GM18870 (cell line): Measurements from ENCODE around the gene CD22.
"Not testable (repeated sequence)": the region's sequence is repeated elsewhere in the genome, so short reads cannot be mapped to it uniquely, and the experiment has no call there.

Experiments
- ATAC-seq: cut with Tn5 transposase; IDR thresholded peaks from one replicate; pipeline ENCODE4 v1.9.1; 2021; ENCODE audit warnings: moderate library complexity; ENCODE audit not compliant: unreplicated experiment

Gene CD22

DNA sequence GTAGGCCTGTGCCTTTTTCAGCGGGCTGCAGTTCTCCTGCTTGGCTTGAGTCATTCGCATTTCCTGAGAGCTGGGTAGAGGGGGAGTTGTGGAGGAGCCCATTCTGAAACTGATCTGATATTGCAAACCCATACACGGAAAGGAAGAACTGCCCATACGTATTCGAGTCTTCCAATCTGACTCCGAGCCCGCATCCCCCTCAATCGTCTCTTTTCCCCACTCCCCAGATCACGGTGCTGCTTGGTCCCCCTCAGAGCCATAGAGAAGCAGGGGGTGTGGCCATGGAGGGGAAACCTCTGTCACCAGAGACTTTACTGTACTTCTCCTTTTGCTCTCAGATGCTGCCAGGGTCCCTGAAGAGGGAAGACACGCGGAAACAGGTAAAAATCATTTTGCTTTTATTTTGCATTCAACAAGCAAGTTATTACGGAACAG, at the start of gene CD22:
Gene CD22 (plus strand): TSS at position 337 of the 435 bp plus-strand sequence. CDS start 2,854 bp downstream, outside the sequence.
- ATAC-seq, result no peak

DNA sequence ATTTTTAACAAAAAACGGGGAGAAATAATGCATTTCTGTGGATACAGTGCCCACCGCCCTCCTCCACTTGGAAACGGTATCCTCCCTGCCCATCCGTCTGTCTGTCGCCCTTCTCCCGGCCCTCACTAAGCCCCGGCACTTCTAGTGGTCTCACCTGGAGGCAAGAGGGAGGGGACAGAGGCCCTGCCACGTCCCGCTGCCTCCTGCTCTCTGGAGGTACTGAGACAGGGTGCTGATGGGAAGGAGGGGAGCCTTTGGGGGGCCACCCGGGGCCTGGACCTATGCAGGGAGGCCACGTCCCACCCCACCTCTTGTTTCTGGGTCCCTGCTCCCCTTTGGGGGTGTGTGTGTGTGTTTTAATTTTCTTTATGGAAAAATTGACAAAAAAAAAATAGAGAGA, 49.6 kb upstream of the CD22 start:
- no peak for ATAC-seq

DNA sequence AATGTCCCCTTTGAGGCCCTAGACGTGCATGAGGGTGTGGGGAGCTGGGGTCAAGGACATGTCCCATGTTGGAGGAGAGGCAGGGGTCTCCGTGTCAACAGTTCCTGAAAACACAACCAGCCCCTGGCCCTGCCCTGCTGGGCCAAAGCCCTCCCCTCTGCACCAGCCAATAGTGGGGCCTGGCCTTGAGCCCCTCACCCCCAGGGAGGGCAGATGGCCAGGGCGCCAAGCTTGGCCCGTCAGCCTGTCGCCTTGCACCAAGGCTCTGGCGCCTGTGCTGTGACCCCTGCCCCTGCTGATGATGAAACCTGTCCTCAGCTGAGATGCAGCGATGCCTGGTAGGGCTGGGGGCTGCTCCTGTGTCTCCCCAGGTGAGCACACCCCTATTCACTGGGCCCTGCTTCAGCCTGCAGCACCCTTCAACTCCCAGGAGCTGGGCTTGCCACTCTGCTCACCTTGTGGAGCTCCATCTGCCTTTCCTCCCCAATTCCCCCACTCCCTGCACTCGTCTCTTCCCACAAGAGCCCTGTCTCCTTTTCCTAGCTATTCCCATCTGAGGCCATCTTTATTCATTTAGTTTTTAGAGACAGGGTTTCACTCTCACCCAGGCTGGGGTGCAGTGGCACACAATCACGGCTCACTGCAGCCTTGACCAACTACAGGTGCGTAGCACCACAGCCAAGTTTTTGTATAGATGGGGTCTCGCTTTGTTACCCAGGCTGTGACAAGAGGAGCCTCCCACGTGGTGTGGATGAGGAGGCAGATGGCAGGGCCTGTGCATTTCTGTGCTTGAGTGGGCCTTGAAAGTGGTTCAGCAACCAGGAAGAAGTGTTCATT, 48.8 kb upstream of the CD22 start:
- ATAC-seq, result no peak

DNA sequence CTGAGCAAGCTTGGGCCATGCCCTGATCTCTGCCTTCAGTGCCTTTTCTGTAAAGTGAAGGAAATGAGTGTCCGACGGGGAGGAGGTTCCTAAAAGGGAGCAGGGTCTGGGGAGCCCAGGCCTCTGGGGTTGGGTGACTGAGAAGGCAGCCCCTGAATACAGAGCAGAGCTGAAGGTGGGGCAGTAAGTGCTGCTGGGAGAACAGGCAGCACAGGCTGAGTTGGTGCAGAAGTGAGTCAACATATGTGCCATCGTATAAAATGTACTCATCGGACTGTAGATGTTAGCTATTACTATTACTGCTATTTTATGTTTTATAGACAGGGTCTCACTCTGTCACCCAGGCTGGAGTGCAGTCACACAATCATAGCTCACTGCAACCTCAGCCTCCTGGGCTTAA, 47.7 kb upstream of the CD22 start:
- no peak for ATAC-seq

DNA sequence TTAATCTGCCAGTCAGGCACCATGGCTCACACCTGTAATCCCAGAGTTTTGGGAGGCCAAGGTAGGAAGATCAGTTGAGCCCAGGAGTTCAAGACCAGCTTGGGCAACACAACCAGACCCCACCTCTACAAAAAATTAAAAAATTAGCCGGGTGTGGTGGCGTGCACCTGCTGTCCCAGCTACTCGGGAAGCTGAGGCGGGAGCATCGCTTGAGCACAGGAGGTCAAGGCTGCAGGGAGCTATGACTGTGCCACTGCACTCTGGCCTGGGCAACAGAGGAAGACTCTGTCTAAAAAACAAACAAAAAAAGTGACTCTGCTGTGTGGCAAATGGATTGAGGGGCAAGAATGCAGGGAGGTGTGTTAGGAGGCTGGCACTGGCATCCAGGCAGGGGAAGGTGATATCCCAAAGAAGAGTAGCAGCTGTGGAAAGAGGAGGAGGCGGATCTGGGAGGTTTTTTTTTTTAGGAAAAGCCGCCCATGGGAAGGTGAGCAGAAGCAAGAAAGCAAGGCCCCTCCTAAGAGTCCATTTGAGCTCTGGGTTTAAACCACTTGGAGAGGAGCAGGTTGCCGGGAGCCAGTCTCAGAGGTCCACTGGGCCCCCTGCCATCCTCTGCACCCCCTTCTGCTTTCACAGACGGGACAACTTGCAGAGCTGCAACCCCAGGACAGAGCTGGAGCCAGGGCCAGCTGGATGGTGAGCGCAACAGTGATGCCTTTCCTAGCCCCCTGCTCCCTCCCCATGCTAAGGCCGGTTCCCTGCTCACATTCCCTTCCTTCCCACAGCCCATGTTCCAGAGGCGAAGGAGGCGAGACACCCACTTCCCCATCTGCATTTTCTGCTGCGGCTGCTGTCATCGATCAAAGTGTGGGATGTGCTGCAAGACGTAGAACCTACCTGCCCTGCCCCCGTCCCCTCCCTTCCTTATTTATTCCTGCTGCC, 44.6 kb upstream of the CD22 start:
- no peak for ATAC-seq

DNA sequence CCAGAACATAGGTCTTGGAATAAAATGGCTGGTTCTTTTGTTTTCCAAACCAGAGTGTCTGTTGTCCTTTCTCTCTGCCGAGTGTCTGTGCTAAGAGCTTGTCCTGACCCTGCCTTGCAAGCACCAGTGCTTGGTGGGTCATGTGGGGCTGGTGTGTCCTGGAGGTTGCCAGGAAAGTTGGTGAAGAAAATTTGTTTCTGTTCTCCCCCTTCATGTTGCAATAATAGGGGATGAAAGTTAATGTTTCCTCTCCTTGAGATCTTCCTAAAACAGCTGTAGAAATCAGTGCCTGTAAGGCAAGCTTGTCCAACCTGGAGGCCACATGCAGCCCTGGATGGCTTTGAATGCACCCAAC, 43.9 kb upstream of the CD22 start:
- no peak for ATAC-seq

DNA sequence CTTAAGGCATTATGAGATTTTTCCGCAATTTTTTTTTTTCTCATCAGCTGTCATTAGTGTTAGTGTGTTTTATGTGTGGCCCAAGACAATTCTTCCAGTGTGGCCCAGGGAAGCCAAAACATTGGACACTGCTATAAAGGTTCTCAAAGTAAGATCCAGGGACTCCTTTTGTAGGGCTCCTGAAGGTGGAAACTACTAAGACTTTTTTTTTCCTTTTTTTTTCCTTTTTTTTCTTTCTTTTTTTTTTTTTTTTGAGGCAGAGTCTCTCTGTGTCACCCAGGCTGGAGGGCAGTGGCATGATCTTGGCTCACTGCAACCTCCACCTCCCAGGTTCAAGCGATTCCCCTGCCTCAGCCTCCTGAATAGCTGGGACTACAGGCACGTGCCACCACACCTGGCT, 43.5 kb upstream of the CD22 start:
- ATAC-seq, result not testable (repeated sequence)

DNA sequence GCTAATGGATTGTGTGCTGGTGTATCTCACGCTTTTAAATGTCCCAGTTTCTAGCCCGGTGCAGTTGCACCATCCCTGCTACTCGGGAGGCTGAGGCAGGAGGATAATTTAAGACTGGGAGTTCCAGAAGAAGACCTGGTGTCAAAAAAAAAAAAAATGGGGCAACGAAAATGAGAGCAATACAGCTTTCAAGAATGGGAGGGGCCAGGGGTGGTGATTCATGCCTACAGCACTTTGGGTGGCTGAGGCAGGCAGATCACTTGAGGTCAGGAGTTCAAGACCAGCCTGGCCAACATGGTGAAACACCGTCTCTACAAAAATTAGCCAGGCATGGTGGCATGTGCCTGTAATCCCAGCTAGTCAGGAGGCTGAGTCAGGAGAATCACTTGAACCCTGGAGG, 42.9 kb upstream of the CD22 start:
- not testable (repeated sequence) for ATAC-seq

DNA sequence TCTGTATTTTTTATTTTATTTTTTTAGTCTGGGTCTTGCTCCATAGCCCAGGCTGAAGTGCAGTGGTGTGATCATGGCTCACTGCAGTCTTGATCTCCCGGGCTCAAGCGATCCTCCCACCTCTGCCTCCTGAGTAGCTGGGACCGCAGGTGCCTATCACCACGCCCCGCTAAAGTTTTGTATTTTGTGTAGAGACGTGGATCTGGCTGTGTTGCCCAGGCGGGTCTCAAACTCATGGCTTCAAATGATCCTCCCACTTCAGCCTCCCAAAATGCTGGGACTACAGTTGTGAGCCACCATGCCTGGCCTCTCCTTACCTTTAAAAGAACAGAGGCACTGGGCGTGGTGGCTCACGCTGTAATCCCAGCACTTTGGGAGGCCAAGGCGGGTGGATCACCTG, 41.3 kb upstream of the CD22 start:
- no peak for ATAC-seq

DNA sequence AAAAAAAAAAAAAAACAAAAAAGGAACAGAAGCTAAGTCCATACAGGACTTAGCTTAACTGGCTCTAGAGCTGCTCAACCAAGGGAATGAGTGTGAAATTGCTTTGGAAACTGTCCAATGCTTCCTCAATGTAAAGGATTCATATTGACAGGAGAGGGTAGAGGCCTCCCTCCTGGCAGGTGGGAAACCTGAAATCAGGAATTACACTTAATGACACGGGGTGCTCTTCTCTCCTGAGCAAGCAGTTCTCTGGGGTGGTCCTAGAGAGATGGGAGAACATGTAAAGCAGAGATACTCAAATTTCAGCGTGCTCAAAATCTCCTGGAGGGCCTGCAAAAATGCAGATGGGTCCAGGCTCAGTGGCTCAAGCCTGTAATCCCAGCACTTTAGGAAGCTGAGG, 40.7 kb upstream of the CD22 start:
- ATAC-seq, result no peak

DNA sequence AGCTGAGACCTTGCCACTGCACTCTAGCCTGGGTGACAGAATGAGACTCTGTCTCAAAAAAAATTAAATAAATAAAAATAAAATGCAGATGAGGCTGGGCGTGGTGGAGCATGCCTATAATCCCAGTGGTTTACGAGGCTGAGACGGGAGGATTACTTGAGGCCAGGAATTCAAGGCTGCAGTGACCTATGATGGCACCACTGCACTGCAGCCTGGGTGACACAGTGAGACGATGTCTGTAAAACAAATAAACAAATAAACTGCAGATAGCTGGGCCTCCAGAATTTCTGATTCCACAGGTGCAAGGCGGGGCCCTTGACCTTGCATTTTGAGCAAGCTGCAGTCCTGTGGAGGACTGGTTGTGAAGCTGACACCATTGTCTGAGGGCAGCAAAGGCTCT, 40.1 kb upstream of the CD22 start:
- no peak for ATAC-seq

DNA sequence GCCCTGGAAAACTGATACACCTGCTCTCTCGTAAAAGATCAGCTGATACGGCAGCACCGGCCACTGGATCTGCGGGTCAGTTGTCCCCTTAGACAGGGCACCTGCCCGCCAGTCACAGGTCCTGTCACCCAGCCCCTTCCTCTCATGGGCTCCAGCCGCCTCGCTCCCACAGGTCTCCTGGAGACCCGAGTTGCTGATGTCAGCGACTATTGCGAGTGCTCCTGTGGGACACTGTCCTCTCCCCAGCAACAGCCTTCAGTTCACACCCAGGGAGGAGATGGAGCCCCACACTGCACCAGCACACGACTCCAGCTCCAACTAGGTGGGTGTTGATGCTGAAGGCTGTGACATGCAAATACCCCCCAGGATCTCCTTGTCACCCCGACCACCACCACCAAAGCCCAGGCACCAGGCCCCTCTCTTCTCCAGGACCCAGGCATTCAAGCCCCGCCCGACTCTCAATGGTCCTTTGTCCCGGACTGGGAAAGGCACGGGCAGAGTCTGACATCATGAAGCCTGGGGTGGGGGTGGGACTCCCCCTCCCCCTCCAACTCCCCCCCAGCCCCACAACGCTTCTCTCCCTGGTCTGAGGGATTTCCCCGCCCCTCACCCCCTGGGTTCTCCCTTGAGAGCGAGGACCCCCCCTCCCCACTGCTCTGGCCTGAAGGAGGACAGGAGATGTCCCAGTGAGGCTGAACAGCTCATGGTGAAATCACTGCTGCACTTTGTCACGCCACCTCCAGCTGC, 38.4 kb upstream of the CD22 start:
- ATAC-seq, result no peak

DNA sequence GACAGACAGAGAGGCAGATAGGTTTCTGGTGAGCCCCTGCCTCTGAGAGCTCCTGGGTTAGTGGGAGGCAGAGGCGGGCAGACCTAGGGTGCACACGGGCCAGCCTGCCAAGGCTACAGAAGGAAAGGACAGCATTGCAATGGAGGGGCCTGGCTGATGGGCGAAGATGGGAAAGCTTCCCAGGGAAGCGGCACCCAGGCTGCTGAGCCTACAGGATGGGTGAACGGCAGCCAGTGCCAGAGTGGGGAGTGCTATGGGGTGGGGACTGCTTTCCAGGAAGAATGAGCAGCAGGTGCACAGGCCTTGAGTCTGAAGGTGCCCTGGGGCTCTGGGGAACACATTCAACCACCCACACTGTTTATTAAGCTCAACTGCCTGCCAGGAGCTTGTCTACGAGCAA, 37.7 kb upstream of the CD22 start:
- ATAC-seq, result no peak

DNA sequence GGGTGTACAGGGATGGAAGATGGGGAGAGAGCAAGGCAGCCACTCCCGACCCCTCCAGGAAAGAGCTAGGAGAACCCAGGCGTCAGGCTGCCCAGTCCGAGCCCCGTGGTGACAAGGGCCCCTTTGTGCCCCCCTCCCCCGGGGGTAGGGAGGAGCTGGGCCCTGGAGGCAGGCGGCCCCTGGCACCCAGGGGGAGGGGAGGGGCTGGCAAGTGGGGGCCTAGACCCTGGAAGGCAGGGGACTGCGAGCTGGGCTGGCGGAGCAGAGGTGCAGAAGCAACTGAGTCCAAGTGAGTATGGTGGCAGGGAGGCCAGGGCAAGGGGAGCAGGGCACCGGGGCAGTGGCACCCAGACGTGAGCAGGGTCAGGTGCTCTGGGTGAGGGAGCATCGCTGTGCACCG, 37.1 kb upstream of the CD22 start, which contains the start of gene MAG:
Gene MAG (plus strand): TSS at position 246 of the 400 bp plus-strand sequence. CDS start 3,248 bp downstream, outside the sequence.
- ATAC-seq, result no peak

DNA sequence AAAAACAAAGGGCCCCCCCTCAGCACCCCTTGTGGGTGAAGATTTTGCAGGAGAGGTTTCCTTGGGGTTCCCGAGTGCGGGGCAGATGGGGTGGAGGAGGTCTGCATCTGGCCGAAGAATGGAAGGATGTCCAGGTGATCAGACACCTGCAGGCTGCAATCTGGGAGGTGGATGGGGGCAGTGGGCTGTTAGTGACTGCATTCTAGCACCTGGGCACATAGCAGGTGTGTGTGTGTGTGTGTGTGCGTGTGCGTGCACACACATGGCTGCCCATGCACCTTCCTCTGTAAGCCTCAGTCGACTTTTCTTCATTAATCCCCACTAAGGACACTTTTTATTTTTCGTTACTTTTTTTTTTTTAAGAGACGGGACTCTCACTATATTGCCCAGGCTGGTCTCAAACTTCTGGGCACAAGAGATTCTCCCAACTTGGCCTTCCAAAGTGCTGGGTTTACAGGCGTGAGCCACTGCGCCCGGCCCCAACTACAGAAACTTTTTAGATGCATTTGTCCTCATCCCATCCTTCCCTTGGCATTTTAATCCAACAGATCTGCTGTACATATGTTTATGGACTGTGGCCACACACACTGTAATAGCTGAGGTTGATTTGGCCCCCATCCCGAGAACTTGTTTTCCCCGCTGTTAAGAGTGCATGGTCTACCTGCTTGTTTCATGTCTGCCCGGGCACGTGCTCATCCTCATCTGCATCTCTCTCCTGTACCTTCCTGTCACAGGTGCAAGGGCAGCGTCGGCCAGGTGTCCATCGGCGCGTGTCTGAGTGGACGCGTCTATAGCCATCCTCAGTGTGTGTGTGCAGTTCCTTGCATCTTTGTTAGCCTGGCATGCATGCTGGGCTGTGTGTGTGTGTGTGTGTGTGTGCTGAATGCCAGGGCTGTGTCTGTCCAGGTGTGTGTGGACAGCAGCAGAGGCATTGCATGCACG, 36.3 kb upstream of the CD22 start:
- no peak for ATAC-seq

DNA sequence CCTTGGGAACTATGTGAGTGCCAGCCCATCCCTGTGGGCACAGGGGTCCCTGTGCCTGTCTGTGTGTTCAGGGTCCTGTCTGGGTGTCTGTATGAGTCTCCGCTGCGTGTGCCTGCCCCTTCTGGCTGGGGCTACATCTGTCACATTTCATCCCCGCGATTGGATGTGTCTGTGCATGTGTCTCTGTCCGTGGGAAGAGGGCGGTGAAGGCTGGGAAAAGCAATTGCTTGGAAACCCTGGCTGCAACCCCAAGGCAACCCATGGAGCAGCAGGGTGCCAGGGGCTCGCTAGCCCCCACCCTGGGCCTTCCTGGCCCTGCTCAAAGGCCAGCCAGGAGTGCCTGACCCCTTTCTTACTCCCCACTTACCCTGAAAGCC, 35.6 kb upstream of the CD22 start:
- ATAC-seq, result no peak

DNA sequence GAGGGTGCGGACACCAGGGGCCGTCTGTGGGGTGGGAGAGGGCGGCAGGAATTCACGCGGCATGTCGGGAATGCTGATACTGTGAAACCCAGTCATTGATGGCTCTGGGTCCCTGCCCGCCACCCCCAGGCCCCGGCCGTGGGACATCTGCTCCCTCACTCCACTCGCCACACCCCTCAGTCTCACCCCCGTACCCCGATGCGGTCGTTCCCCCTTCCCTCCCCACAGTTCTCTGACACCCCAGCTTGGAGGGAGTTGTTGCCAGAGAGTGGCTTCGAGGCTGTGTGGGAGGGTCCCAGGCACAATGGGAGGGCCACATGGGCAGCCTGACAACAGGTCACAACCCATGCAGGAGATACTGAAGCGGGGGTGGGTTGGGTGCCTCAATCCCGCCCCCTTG, 35.2 kb upstream of the CD22 start:
- ATAC-seq, result no peak

DNA sequence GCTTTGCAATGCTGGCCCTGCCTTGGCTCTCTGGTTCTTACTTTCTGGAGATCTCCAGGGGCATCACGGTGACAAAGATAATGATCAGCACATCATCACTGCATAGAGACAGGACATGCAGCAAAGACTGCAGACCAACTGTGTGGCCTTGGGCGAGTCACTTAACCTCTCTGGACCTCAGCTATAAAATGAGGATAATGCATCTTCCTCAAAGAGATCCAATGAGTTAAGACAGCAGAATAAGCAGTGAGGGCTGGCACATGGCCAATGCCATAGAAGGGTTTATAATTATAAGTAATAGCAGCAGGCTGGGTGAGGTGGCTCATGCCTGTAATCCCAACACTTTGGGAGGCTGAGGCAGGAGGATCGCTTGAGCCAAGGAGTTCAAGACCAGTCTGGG, 34.7 kb upstream of the CD22 start:
- no peak for ATAC-seq

DNA sequence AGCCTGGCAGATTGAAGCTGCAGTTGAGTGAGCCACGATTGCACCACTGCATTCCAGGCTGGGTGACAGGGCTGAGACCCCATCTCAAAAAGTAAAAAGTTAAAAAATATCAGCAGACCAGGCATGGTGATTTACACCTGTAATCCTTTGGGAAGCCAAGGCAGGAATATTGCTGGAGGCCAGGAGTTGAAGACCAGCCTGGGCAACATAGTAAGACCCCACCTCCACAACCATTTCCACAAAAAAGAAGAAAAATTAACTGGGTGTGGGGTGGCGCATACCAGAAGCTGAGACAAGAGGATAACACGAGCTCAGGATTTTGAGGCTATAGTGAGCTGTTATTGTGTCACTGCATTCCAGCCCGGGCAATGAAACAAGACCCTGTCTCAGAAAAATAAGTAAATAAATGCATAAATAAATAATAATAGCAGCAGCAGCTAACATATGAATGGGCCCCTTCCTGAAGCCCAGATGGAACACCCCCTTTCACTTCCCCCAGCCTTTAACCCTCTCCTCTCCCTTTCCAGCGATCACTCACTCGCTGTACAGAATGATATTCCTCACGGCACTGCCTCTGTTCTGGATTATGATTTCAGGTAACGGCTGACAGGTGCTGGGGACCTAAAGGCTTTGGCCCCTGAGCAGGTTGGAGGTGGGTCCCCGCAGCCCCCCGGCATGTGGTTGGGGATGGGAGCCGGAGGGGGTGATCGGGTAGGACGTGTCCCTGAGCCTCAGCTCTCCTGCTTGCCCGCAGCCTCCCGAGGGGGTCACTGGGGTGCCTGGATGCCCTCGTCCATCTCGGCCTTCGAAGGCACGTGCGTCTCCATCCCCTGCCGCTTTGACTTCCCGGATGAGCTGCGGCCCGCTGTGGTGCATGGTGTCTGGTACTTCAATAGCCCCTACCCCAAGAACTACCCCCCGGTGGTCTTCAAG, 33.9 kb upstream of the CD22 start:
- ATAC-seq, result no peak
